Mesodermal cell (in vitro differentiated cells): ENCODE data around the gene TEPSIN.

Experiments used
- H3K27ac ChIP-seq: 2 replicates; pipeline ENCODE4 v1.7.0; 2013; ENCODE audit warnings: mild to moderate bottlenecking, low read depth, low read length, moderate library complexity; ENCODE audit not compliant: severe bottlenecking
- H3K36me3 ChIP-seq: 2 replicates; pipeline ENCODE4 v1.7.1; 2013; ENCODE audit warnings: mild to moderate bottlenecking, low read length, moderate library complexity; ENCODE audit not compliant: control insufficient read depth, insufficient read depth
- H3K4me1 ChIP-seq: one replicate; pipeline ENCODE4 v1.7.1; 2013; ENCODE audit warnings: mild to moderate bottlenecking, low read length; ENCODE audit not compliant: insufficient read depth, control insufficient read depth, poor library complexity, severe bottlenecking
- H3K4me3 ChIP-seq: 2 replicates; pipeline ENCODE4 v1.7.0; 2013; ENCODE audit warnings: low read length, control low read depth, mild to moderate bottlenecking; ENCODE audit not compliant: insufficient read depth, poor library complexity, severe bottlenecking; ENCODE audit errors: extremely low read depth
- H3K9me3 ChIP-seq: 2 replicates; pipeline ENCODE4 v1.7.1; 2013; ENCODE audit warnings: mild to moderate bottlenecking, low read length, moderate library complexity; ENCODE audit not compliant: control insufficient read depth
- WGBS, 2 experiments: methylation state at CpG; one replicate each; pipeline ENCODE4 v1.1.5; 2013; ENCODE audit warnings: missing lambda C conversion rate in 2 of 2; ENCODE audit not compliant: insufficient coverage in 2 of 2; 5-methylcytosine and 5-hydroxymethylcytosine counted together

Gene TEPSIN

GRCh38 chr17:81181811-81182185, 57.1 kb downstream of the TEPSIN start:
- no peaks in the 10 kb centered on the region for H3K4me1 ChIP-seq
- 94 to 95% methylated on average over 17 to 18 of the region's 19 CpGs for WGBS, 2 experiments

GRCh38 chr17:81180836-81181810, 57.7 kb downstream of the TEPSIN start:
- Histone ChIP-seq H3K27ac (no peak overlapping the region), H3K36me3 (no peaks in the 10 kb centered on the region), H3K4me3 (no peak overlapping the region), H3K4me1 (no peaks in the 10 kb centered on the region), H3K9me3 (no peaks in the 10 kb centered on the region)
- WGBS, 2 experiments = 93 to 98% methylated on average over 36 to 44 of the region's 49 CpGs

More at GRCh38 chr17:81181811-81182185, 57.1 kb downstream of the TEPSIN start:
- Histone ChIP-seq H3K4me3 (no peak overlapping the region), H3K9me3 (no peaks in the 10 kb centered on the region), H3K27ac (no peak overlapping the region), H3K36me3 (no peaks in the 10 kb centered on the region)

- WGBS, 2 experiments = 88 to 93% methylated on average over 12 of the region's 12 CpGs
- Histone ChIP-seq H3K36me3 (no peaks in the 10 kb centered on the region), H3K4me1 (no peaks in the 10 kb centered on the region), H3K27ac (no peak overlapping the region), H3K4me3 (no peak overlapping the region), H3K9me3 (peaks cover 12% of the 10 kb centered on the region)
Measured at GRCh38 chr17:81179861-81180260, 59.0 kb downstream of the TEPSIN start.

GRCh38 chr17:81179220-81179619, 59.6 kb downstream of the TEPSIN start:
- 96 to 97% methylated on average over 4 to 7 of the region's 9 CpGs for WGBS, 2 experiments
- Histone ChIP-seq H3K4me3 (no peak overlapping the region), H3K27ac (no peak overlapping the region)

More at GRCh38 chr17:81179220-81179619, 59.6 kb downstream of the TEPSIN start:
- Histone ChIP-seq H3K36me3 (no peaks in the 10 kb centered on the region), H3K4me1 (no peaks in the 10 kb centered on the region), H3K9me3 (peaks cover 13% of the 10 kb centered on the region)
